ENCODE results near the gene FAM118B.

DNA sequence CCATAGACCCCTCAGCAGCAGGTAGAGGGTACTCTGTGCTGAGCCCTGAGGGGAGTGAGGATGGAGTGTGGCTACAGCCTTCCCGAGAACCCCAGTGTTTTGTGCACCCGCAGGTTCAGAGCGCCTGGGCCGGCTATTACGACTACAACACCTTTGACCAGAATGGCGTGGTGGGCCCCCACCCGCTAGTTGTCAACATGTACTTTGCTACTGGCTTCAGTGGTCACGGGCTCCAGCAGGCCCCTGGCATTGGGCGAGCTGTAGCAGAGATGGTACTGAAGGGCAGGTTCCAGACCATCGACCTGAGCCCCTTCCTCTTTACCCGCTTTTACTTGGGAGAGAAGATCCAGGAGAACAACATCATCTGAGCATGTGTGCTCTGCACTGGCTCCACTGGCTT is 65.7 kb downstream of the FAM118B start:
- TF ChIP-seq, protein P1, sequence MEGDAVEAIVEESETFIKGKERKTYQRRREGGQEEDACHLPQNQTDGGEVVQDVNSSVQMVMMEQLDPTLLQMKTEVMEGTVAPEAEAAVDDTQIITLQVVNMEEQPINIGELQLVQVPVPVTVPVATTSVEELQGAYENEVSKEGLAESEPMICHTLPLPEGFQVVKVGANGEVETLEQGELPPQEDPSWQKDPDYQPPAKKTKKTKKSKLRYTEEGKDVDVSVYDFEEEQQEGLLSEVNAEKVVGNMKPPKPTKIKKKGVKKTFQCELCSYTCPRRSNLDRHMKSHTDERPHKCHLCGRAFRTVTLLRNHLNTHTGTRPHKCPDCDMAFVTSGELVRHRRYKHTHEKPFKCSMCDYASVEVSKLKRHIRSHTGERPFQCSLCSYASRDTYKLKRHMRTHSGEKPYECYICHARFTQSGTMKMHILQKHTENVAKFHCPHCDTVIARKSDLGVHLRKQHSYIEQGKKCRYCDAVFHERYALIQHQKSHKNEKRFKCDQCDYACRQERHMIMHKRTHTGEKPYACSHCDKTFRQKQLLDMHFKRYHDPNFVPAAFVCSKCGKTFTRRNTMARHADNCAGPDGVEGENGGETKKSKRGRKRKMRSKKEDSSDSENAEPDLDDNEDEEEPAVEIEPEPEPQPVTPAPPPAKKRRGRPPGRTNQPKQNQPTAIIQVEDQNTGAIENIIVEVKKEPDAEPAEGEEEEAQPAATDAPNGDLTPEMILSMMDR (conservative IDR thresholded peaks at IDR 0.05; ENCODE audit: low read length) = no peak
- no peak for TF ChIP-seq EZH2phosphoT487 (IDR thresholded peaks at IDR 0.05; ENCODE audit: borderline replicate concordance)

Data from Loucy (cell line).